RPMI7951 (cell line): ENCODE results near the gene RASAL3. TPM values are rescaled to one million over a fixed set of nuclear protein-coding genes. Genes with fewer than 3 reads are reported as not detected.
"Not testable (repeated sequence)": the region's sequence is repeated elsewhere in the genome, so short reads cannot be mapped to it uniquely, and the experiment has no call there.

Experiments
- DNase-seq: peaks from one replicate; pipeline ENCODE4 v3.0.0-alpha.2; 2012; ENCODE audit warnings: low read depth
- total RNA-seq: library from RNA; depleted of rRNA; stranded (reverse); fragments of >200 nt; shearing (Covaris generic); gene quantifications from 2 replicates; pipeline ENCODE4 v1.2.3, GENCODE V29; 2014; rRNA removed

RASAL3 gene
- total RNA-seq, 1 experiment from 2014 or later, result 0.72 TPM

GRCh38 chr19:15421136-15421695 lies 43.1 kb downstream of the RASAL3 start:
- DNase-seq, result no peak

- DNase-seq, result peak; percentile 20
Measured at GRCh38 chr19:15419413-15420025, 44.8 kb downstream of the RASAL3 start.

DNA sequence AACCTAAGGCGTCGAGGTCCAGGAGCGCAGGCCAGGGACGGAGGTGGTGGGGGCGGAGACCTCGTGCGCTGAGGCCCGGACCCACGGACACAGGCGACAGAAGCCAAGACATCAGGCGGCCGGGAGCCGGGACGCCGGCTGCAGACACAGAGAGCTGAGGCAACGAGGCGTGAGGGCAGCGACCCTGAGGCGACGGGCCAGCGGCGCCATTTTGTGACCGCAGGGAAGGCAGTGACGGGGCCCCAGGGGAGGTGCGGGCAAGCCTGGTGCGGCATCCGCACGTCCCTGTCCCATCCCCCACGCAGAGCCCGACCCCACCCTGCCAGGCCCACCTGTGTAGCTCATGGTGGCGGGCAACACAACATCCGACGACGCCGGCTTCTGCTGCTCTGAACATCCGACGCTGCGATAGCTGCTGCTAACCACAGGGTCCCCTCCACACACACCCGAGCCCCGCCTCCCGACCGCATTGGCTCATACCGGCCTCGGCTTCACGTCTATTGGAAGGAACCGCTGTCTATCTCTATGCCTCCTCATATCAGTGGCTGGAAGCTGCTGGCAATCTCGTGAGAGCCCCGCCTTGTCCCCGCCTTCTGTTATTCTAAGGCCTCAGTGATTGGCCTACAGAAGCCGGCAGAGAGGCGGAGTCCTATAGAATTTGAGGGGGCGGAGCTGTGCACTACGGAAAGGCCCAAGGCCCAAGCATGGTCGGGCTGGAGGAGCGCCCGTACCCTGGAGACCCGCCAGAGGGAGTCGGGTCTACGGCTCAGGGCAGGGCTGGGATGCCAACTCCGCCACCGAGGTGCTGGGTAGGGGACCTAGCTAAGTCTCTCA lies 45.5 kb downstream of the RASAL3 start, which contains the start of gene AKAP8L:
Gene AKAP8L, minus strand, starts transcription at position 410 of the 834 bp plus-strand sequence. Its CDS starts 65 bp downstream, at position 345.
- DNase-seq, result peak; percentile 100

DNA sequence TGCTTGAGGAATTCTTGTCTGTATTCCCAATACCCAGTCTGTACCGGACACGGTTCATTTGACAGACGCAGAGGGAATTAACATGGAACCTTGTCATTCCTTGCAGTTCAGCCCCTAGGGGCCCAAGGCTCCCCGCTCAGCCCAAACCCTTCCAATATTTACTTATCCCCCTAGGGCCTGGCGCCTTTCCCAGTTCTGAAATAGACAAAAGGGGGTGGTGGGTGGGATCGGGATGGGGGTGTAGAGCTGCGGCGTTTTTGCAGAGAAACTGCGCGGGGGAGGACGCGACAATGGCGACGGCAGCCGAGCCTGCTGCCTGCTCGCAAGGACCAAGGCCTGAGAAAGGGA lies 46.1 kb downstream of the RASAL3 start:
- DNase-seq, result peak; percentile 46

- DNase-seq, result peak; percentile 20
Measured at GRCh38 chr19:15417699-15418098, 46.6 kb downstream of the RASAL3 start.

GRCh38 chr19:15412832-15413231 lies 51.5 kb downstream of the RASAL3 start:
- DNase-seq, result no peak

DNA sequence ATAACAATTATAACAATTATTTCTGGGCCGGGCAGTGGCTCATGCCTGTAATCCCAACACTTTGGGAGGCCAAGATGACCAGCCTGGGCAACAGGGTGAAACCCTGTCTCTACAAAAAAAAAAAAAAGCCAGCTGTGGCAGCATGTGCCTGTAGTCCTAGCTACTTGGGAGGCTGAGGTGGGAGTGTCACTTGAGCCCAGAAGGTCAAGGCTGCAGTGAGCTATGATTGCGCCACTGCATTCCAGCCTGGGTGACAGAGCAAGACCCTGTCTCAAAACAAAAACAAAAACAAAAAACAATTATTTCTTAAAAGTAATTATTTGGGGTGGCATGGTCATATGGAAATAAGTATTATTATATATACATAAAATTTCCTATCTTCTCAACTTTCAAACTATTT lies 53.0 kb downstream of the RASAL3 start:
- not testable (repeated sequence) for DNase-seq

GRCh38 chr19:15404780-15405211 lies 59.5 kb downstream of the RASAL3 start:
- no peak for DNase-seq

- no peak for DNase-seq
Measured at GRCh38 chr19:15404097-15404779, 60.1 kb downstream of the RASAL3 start.

DNA sequence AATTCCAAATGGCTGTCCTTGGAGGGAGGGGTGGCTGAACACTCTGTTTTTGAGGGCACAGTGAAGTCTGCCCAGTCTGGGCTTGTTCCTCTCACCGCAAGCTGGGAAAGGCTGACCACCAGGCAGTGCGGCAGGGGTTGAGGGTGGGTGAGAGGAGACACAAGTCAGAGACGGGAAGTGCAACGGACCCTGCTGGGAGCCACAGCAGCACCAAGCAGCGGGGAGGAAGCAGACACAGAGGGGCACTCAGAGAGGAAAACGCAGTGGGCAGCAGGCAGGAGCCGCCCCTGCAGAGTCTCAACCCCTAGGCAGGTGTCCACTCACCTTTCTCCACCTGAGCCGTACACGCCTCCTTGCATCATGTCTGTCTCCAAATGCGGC lies 61.2 kb downstream of the RASAL3 start:
- DNase-seq, result no peak

GRCh38 chr19:15402411-15403150 lies 61.8 kb downstream of the RASAL3 start:
- DNase-seq, result no peak

Other genes starting within 250 kb of the RASAL3 start
- gene EPHX3, start 232.1 kb downstream of the RASAL3 start, total RNA-seq, result not detected in 2 replicates
- 8.3 and 9.1 TPM in 2 replicates for gene BRD4, start 132.0 kb downstream of the RASAL3 start, total RNA-seq
- 9.5 and 11.6 TPM in 2 replicates for gene AKAP8, start 84.8 kb downstream of the RASAL3 start, total RNA-seq
- 31.6 and 33.8 TPM in 2 replicates for gene AKAP8L, start 45.6 kb downstream of the RASAL3 start, total RNA-seq
- 4.2 and 7.1 TPM in 2 replicates for gene WIZ, start 14.6 kb downstream of the RASAL3 start, total RNA-seq
- gene PGLYRP2, start 15.0 kb upstream of the RASAL3 start, total RNA-seq, result not detected in 2 replicates
- gene CYP4F22, start 44.0 kb upstream of the RASAL3 start, total RNA-seq, result not detected in 2 replicates
- gene CYP4F8, start 150.7 kb upstream of the RASAL3 start, total RNA-seq, result not detected in 2 replicates
- not detected in 2 replicates for gene CYP4F3, start 176.4 kb upstream of the RASAL3 start, total RNA-seq
- 0.20 TPM in 1 of 2 replicates, not detected in the other for gene CYP4F12, start 208.5 kb upstream of the RASAL3 start, total RNA-seq